Airway epithelial cell (primary cell): ENCODE measurements around the gene DVL3. TPM values are rescaled to one million over a fixed set of nuclear protein-coding genes. Genes with fewer than 3 reads are reported as not detected.

Experiments
- total RNA-seq: library from RNA; depleted of rRNA; stranded (reverse); fragments of >200 nt; gene quantifications from 2 replicates; pipeline ENCODE4 v1.2.3, GENCODE V29; 2015

DVL3 gene
- total RNA-seq: 21.9 and 30.9 TPM in 2 replicates

GRCh38 chr3:184154885-184155643 is at the start of gene DVL3:
TSS of gene DVL3 (plus strand) at chr3:184155377. CDS start at chr3:184155636, 259 bp downstream.

GRCh38 chr3:184135149-184135910 is 19.8 kb upstream of the DVL3 start, which contains the start of gene EIF2B5:
TSS of gene EIF2B5 (plus strand) at chr3:184135358. CDS start at chr3:184135386, 28 bp downstream.

GRCh38 chr3:184174646-184175492 is 19.7 kb downstream of the DVL3 start, which contains the start of gene AP2M1:
TSS of gene AP2M1 (plus strand) at chr3:184174855. CDS start at chr3:184176994, 2,139 bp downstream.

GRCh38 chr3:184186184-184186901 is 31.2 kb downstream of the DVL3 start, which contains the start of gene ABCF3:
TSS of gene ABCF3 (plus strand) at chr3:184186199. CDS start at chr3:184186208, 9 bp downstream.

Other genes with a start within 250 kb of the DVL3 start
- gene ABCC5, start 137.5 kb upstream of the DVL3 start, total RNA-seq: 19.2 and 23.5 TPM in 2 replicates
- not detected in 2 replicates for gene HTR3D, start 123.6 kb upstream of the DVL3 start, total RNA-seq
- not detected in 2 replicates for gene HTR3C, start 102.3 kb upstream of the DVL3 start, total RNA-seq
- gene HTR3E, start 58.3 kb upstream of the DVL3 start, total RNA-seq: not detected in 2 replicates
- gene EIF2B5, start 20.0 kb upstream of the DVL3 start, total RNA-seq: 25.4 and 40.7 TPM in 2 replicates
- 249 and 343 TPM in 2 replicates for gene AP2M1, start 19.5 kb downstream of the DVL3 start, total RNA-seq
- gene ABCF3, start 30.8 kb downstream of the DVL3 start, total RNA-seq: 37.8 and 40.1 TPM in 2 replicates
- gene VWA5B2, start 74.2 kb downstream of the DVL3 start, total RNA-seq: not detected in 2 replicates
- 82.5 and 89.1 TPM in 2 replicates for gene ALG3, start 93.6 kb downstream of the DVL3 start, total RNA-seq
- gene EEF1AKMT4, start 94.3 kb downstream of the DVL3 start, total RNA-seq: 16.6 and 19.6 TPM in 2 replicates
- 0.07 TPM in 1 of 2 replicates, not detected in the other for gene CAMK2N2, start 106.2 kb downstream of the DVL3 start, total RNA-seq
- gene ECE2, start 120.6 kb downstream of the DVL3 start, total RNA-seq: not detected in 2 replicates
- gene PSMD2, start 143.9 kb downstream of the DVL3 start, total RNA-seq: 478 and 595 TPM in 2 replicates
- 479 and 515 TPM in 2 replicates for gene EIF4G1, start 159.2 kb downstream of the DVL3 start, total RNA-seq
- 24.9 and 36.7 TPM in 2 replicates for gene FAM131A, start 182.2 kb downstream of the DVL3 start, total RNA-seq
- gene CLCN2, start 206.2 kb downstream of the DVL3 start, total RNA-seq: 6.4 and 7.9 TPM in 2 replicates
- gene POLR2H, start 206.3 kb downstream of the DVL3 start, total RNA-seq: 114 and 182 TPM in 2 replicates
- gene THPO, start 222.8 kb downstream of the DVL3 start, total RNA-seq: not detected in 2 replicates
- gene CHRD, start 224.7 kb downstream of the DVL3 start, total RNA-seq: not detected in 2 replicates